Measurements from ENCODE around the gene GPR137B.

GPR137B gene

GRCh38 chr1:236114076-236114747 is 28.1 kb upstream of the GPR137B start:
- DNase-seq (ENCODE audit: low spot score) = no peak

GRCh38 chr1:236117710-236118109 is 24.6 kb upstream of the GPR137B start:
- DNase-seq (ENCODE audit: low spot score) = no peak

DNA sequence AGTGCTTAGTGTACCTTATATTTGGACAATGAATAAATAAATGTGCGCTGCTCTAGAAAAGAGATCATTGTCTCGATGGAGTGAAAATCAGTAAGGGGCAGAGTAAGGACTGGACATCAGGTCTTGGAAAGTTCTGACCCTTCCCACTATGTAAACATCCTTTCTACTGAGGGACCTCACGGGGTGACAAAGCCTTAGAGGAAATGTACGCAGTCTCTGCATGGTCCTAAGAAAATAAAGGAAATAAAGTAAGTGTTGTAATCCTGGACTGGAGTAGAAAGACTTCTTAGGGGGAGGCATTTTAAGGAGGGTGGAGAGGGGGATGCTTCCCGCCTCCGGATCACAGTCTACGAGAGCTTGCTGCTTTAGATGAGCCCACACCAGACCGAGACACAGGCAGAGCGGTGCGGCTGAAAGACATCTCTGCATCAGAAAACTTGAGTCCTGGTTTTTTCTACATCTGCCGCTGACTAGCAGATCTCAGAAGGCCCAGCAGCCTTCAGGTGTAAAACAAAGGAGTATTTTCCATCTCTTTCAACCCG is 22.3 kb upstream of the GPR137B start:
- DNase-seq (ENCODE audit: low spot score) = no peak

- DNase-seq (ENCODE audit: low spot score) = no peak
Measured at GRCh38 chr1:236120721-236121153, 21.6 kb upstream of the GPR137B start.

DNA sequence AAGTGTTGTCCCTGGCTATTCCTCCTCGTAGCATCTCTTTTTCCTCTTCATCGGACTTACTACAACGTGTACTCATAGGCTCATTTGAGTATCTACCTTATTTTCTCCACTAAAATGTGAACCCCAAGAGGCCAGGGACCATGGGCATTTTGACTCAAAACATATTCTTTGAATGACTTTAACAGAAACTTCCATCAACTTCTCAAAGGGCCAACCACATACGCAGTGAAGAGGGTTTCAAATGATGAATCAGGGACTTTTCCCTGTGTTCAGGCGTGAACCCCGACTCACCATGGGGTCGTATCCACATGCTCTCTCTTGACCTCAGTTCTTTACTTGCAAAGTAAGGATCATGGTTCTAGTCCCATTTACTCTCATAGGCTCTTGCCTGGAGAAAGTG is 20.2 kb upstream of the GPR137B start:
- DNase-seq (ENCODE audit: low spot score) = no peak

- DNase-seq (ENCODE audit: low spot score) = no peak
Measured at GRCh38 chr1:236123563-236123962, 18.8 kb upstream of the GPR137B start.

- no peak for DNase-seq (ENCODE audit: low spot score)
Measured at GRCh38 chr1:236124965-236125364, 17.4 kb upstream of the GPR137B start.

- DNase-seq (ENCODE audit: low spot score) = no peak
Measured at GRCh38 chr1:236127045-236127444, 15.3 kb upstream of the GPR137B start.

GRCh38 chr1:236128646-236129178 is 13.6 kb upstream of the GPR137B start:
- DNase-seq (ENCODE audit: low spot score) = no peak

DNA sequence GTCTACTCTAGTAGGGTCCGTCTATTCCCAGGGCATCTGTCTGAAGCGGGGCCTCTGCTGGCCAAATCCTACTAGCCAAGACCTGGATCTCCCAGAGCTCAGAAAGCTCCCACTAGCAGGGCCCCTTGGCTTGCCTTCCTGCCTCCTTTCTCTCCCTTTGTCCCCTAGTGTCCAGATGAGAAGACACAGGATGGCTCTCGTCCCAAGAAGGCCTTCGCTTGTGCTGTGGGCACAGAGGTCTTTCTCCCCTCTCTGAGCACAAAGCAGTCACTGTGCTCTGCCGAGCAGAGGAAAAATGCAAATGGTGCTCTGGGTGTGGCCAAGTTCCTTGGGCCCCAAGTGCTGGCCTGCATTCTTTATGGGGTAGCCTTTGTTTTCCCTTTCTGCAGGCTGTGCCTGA is 13.0 kb upstream of the GPR137B start:
- DNase-seq (ENCODE audit: low spot score) = no peak

DNA sequence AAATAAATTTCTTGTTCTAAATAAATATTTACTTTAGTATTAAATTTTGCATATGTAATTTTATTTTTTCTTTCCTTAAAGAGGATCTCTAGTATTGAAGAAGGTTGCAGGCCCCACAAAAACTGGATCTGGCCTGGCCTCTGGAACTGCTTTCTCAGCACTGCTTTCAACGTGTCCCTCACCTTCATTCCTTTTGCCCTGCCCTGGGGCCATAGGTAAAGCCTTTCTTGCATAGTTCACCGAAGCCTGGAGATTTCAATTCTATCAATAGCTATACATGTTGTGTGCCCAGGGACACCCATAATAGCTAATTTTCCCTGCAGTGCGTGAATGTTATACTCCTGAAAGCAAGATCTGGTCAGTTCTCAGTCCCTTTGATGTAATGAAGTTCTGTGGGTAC is 12.0 kb upstream of the GPR137B start:
- DNase-seq (ENCODE audit: low spot score) = no peak

DNA sequence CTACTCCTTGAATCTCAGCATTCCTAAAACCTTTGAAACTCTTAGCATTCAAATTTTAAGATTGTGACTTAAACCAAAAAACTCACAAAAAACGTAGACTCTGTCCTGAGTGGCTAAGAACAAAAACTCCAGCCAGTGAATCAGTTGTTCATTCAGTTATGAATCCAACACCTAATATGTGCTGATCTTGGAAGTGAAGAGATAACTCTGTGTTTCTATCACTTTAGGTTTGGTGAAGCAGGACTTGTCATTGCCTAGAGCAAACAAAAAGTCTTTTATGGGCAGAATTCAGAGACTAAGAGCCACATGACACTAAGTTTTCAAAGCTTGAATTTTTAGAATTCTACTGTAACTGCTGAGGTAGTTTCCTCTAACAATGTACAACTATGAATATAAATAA is 10.4 kb upstream of the GPR137B start:
- DNase-seq (ENCODE audit: low spot score) = no peak

DNA sequence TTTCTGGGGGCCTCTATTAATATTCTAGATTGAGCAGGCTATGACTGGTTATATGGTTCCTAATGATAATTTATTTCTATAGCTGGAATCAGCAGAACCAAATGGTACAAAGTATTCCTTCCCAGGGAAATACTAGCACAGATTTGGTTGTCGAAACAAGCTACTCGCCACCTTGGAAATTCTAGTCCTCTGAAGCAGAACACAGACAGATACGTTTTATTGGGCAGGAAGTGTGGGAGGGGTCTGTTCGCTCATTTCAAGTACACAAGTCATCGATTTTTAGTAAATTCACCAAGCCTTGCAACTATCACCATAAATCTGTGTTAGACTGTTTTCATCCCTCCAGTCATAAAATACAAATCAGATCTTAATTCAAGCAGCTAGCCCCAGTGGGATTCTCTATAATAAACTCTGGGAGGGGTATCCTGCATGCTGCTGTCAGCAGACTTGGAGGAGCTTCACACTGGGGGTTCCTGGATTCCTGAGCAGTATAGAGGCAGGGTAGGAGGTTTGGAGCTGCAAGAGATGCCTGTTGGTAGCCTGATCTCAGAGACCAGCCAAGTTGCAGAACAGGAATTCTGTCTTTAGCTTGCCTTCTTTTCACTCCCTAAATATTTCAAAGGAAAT is 9.8 kb upstream of the GPR137B start:
- DNase-seq (ENCODE audit: low spot score) = no peak

DNA sequence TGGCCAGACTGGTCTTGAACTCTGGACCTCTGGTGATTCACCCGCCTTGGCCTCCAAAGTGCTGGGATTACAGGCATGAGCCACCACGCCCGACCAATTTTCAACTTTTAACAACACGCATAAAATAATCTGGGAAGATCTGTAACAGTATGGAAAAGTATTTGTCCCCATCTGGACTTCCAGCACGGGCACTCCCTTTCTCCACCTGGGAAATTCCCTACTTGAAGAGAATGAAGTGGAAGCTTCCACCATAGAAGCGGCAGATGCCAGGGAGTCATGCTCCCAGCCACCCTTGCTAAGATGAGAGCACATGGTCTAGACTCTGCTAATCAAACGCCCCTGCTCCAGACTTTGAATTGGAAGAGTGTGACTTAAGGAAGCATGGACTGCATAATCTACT is 9.0 kb upstream of the GPR137B start:
- DNase-seq (ENCODE audit: low spot score) = no peak

- DNase-seq (ENCODE audit: low spot score) = no peak
Measured at GRCh38 chr1:236133802-236134201, 8.5 kb upstream of the GPR137B start.

- DNase-seq (ENCODE audit: low spot score) = peak; percentile 9
Measured at GRCh38 chr1:236137285-236137852, 5.0 kb upstream of the GPR137B start.

DNA sequence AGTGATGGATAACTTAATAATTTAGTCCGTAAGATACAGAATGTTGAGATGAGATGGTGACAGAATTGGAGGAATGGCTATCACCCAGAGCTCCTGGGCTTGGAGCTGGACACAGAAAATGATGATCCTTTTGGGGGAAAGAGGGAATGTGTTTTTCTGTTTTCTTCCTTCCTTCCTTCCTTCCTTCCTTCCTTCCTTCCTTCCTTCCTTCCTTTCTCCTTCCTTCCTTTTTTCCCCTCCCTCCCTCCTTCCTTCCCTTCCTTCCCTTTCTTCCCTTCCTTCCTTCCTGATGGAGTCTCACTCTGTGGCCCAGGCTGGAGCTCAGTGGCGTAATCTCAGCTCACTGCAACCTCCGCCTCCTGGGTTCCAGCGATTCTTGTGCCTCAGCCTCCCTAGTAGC is 2.8 kb upstream of the GPR137B start:
- DNase-seq (ENCODE audit: low spot score) = no peak

DNA sequence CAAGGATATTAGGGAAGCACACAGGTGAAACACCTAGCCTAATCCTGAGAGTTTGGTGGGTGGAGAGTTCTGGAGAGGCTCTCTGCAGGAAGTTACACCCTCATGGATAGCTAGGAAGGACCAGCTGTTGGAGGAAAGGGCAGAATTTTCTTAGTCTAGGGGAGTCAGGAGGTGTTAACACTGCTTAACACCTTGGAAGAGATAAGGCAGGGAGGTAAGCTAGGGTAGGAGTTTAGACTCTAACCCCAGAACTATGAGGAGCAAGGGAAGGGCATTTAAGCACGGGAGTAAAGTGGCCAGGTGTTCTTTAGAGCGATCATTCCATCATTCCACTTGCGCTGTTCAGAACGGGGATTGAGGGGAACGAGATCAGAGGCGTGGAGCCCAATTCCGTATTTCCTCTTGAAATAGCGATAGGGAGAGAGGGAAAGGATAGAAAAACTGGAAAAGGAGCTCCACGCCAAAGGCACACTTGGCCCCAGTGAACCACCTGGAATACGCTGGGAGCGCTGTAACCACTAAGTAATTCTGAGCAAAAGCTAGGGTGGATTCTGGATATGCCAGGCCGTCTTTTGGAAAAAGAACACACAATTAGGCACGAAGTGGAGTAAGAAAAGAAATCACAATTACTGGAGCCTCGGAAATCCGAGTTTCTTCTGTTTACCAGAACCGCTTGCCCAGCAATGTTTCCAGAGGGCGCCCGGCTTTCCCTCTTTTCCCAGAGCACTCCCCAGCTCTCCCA is 1.5 kb upstream of the GPR137B start:
- DNase-seq (ENCODE audit: low spot score) = no peak

- DNase-seq (ENCODE audit: low spot score) = peak; percentile 53
Measured at GRCh38 chr1:236141447-236142252, 689 bp upstream of the GPR137B start.

DNA sequence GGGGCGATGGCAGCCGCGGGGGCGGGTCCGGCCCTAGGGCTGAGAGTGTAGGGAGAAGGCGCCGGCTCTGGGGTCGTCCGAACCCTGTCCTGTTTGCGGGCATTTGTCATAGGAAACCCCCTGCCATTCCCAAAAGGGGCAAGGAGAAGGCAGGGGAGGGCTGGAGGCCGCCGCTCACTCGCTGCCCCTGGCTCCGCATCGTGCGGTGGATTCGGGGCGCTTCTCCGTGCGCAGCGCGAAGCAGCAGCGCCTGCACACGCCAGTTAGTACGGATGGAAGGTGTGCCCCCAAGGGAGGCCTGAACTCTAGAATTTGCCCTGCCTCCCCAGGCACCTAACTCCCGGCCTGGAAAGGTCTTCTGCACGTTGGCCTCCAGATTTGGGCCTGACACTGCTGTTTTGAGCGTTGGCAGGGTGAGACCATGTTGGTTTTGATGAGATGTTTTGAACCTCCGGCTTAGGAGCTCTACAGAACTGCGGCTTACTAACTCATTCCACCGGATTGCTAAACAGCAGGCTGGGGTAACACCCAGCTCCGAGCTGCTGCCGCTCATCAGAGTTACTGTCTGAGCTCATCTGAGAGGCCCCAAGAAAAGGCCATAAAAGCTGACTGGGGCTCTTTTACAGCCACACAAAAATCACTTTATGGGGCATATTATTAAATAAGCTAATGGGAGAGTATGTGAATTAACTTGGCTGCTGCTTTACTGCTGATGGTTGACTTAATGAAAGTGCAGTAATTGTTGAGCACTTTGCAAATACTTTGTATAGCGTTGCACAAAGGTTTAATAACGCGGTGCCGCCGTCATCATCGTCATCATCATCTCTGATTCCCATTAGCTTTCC is 987 bp downstream of the GPR137B start:
- DNase-seq (ENCODE audit: low spot score) = peak; percentile 74

- DNase-seq (ENCODE audit: low spot score) = no peak
Measured at GRCh38 chr1:236144033-236144432, 1.7 kb downstream of the GPR137B start.
